H1 (cell line): ENCODE results near the gene GALNT18. TPM values are rescaled to one million over a fixed set of nuclear protein-coding genes. Genes with fewer than 3 reads are reported as not detected.

Source experiments
- CTCF ChIA-PET: fragments of 300-600 bp; sonication (Branson Sonifier 250); formaldehyde crosslinking; loops from one replicate; lab custom pipeline; 2021; ENCODE audit not compliant: partially characterized antibody; lab: Charles Lee
- POLR2A ChIA-PET: fragments of 300-600 bp; sonication (Branson Sonifier 250); formaldehyde crosslinking; loops from one replicate; lab custom pipeline; 2021; ENCODE audit warnings: inconsistent platforms; ENCODE audit not compliant: partially characterized antibody; lab: Charles Lee
- DNase-seq, 2 experiments: peaks; one replicate each; pipeline versions ENCODE4 v3.0.0 to v3.0.0-alpha.2; 2010 to 2022; ENCODE audit warnings: low spot score in 2 of 2, low read depth in 1 of 2, mixed read lengths in 1 of 2
- FAIRE-seq: peaks from 2 replicates; lab custom pipeline; 2011; peaks lifted over from hg19 to GRCh38; lab: Jason Lieb, UNC
- H2AFZ ChIP-seq: 2 replicates; pipeline ENCODE4 v1.8.1; 2012; ENCODE audit warnings: low read length, inconsistent platforms
- H2AK5ac ChIP-seq: 2 replicates; pipeline ENCODE4 v1.6.1; 2013; ENCODE audit warnings: low read depth, low read length
- H2BK120ac ChIP-seq: replicated peaks from 2 replicates; pipeline ENCODE3; 2013; ENCODE audit warnings: low read depth, low read length, inconsistent platforms
- H2BK12ac ChIP-seq: 2 replicates; pipeline ENCODE4 v1.6.1; 2013; ENCODE audit warnings: low read depth, low read length
- H2BK15ac ChIP-seq: 2 replicates; pipeline ENCODE4 v1.6.1; 2013; ENCODE audit warnings: low read length
- H2BK20ac ChIP-seq: 2 replicates; pipeline ENCODE4 v1.6.1; 2013; ENCODE audit warnings: low read length
- H2BK5ac ChIP-seq: 2 replicates; pipeline ENCODE4 v1.6.1; 2013; ENCODE audit warnings: low read depth, low read length
- H3K14ac ChIP-seq: 2 replicates; pipeline ENCODE4 v1.6.1; 2013; ENCODE audit warnings: inconsistent platforms; ENCODE audit not compliant: insufficient read length
- H3K18ac ChIP-seq: 2 replicates; pipeline ENCODE4 v1.6.1; 2013; ENCODE audit warnings: low read length; ENCODE audit errors: extremely low read depth
- H3K23ac ChIP-seq: 2 replicates; pipeline ENCODE4 v1.6.1; 2013; ENCODE audit warnings: inconsistent platforms; ENCODE audit not compliant: insufficient read length
- H3K23me2 ChIP-seq: 2 replicates; pipeline ENCODE4 v1.6.1; 2013; ENCODE audit warnings: low read depth, low read length
- H3K27ac ChIP-seq: 2 replicates; pipeline ENCODE4 v1.6.1; 2011; ENCODE audit warnings: low read depth, low read length, inconsistent platforms
- H3K27me3 ChIP-seq, 4 experiments: replicated peaks in 1 of 4; 1 replicate in 1 of 4; 2 replicates in 3 of 4; pipeline versions ENCODE4 v1.6.1 to v1.8.1; 2011 to 2013; ENCODE audit warnings: low read length in 3 of 4, mild to moderate bottlenecking in 3 of 4, inconsistent platforms in 2 of 4, mixed read lengths in 2 of 4, moderate library complexity in 1 of 4; ENCODE audit not compliant: control insufficient read depth in 3 of 4, insufficient read depth in 3 of 4; ENCODE audit errors: extremely low read depth in 1 of 4
- H3K36me3 ChIP-seq, 4 experiments: 2 replicates each; pipeline versions ENCODE4 v1.6.1 to v1.8.1; 2011 to 2013; ENCODE audit warnings: mild to moderate bottlenecking in 4 of 4, low read length in 3 of 4, moderate library complexity in 2 of 4, control low read depth in 1 of 4, inconsistent platforms in 1 of 4; ENCODE audit not compliant: insufficient read depth in 4 of 4, control insufficient read depth in 2 of 4
- H3K4ac ChIP-seq: replicated peaks from 2 replicates; pipeline ENCODE3; 2013; ENCODE audit warnings: low read length, low read depth, mixed read lengths, inconsistent platforms; ENCODE audit not compliant: insufficient read length
- H3K4me1 ChIP-seq, 4 experiments: replicated peaks in 1 of 4; 1 replicate in 1 of 4; 2 replicates in 3 of 4; pipeline versions ENCODE4 v1.6.1 to v1.8.1; 2011 to 2013; ENCODE audit warnings: low read length in 3 of 4, inconsistent platforms in 2 of 4, mixed read lengths in 1 of 4; ENCODE audit not compliant: insufficient read depth in 4 of 4, control insufficient read depth in 3 of 4
- H3K4me2 ChIP-seq, 2 experiments: 2 replicates each; pipeline versions ENCODE4 v1.6.1 to v1.8.1; 2011 to 2013; ENCODE audit warnings: low read depth in 2 of 2, low read length in 2 of 2, control low read depth in 1 of 2, inconsistent platforms in 1 of 2, mild to moderate bottlenecking in 1 of 2; ENCODE audit not compliant: insufficient read depth in 1 of 2
- H3K4me3 ChIP-seq, 4 experiments: fragments of 200-600, 300-600 bp in 1 of 4; sonication (generic), shearing (Covaris generic), sonication (Bioruptor Twin) in 1 of 4; 2 replicates each; pipeline versions ENCODE4 v1.5.1 to v1.8.1; 2011 to 2016; ENCODE audit warnings: low read length in 4 of 4, low read depth in 3 of 4, control low read depth in 2 of 4, inconsistent platforms in 2 of 4, mild to moderate bottlenecking in 2 of 4, mixed read lengths in 1 of 4, moderate library complexity in 1 of 4; ENCODE audit not compliant: insufficient read depth in 2 of 4; ENCODE audit errors: extremely low read depth in 1 of 4
- H3K56ac ChIP-seq: replicated peaks from 2 replicates; pipeline ENCODE3; 2013; ENCODE audit warnings: low read depth, mild to moderate bottlenecking, mixed read lengths, low read length, inconsistent platforms; ENCODE audit not compliant: insufficient read length
- H3K79me1 ChIP-seq: 2 replicates; pipeline ENCODE4 v1.6.1; 2013; ENCODE audit warnings: low read depth, low read length, control low read depth
- H3K79me2 ChIP-seq, 2 experiments: 2 replicates each; pipeline versions ENCODE4 v1.6.1 to v1.8.1; 2012 to 2013; ENCODE audit warnings: low read length in 2 of 2, mild to moderate bottlenecking in 2 of 2, inconsistent platforms in 1 of 2; ENCODE audit not compliant: insufficient read depth in 2 of 2, control insufficient read depth in 1 of 2
- H3K9ac ChIP-seq, 4 experiments: replicated peaks in 1 of 4; 1 replicate in 1 of 4; 2 replicates in 3 of 4; pipeline versions ENCODE4 v1.6.1 to v1.8.1; 2011 to 2013; ENCODE audit warnings: low read depth in 3 of 4, low read length in 3 of 4, control low read depth in 2 of 4, mild to moderate bottlenecking in 2 of 4, moderate library complexity in 2 of 4, inconsistent platforms in 1 of 4; ENCODE audit errors: extremely low read depth in 1 of 4
- H3K9me3 ChIP-seq, 2 experiments: 2 replicates each; pipeline versions ENCODE4 v1.6.1 to v1.8.1; 2012 to 2013; ENCODE audit warnings: mild to moderate bottlenecking in 2 of 2, moderate library complexity in 2 of 2, control low read depth in 1 of 2, inconsistent platforms in 1 of 2, low read depth in 1 of 2, low read length in 1 of 2, mixed read lengths in 1 of 2; ENCODE audit not compliant: insufficient read depth in 2 of 2
- H4K20me1 ChIP-seq, 2 experiments: replicated peaks in 1 of 2; 2 replicates each; pipeline versions ENCODE3 to v1.8.1; 2011 to 2013; ENCODE audit warnings: inconsistent platforms in 2 of 2, low read length in 2 of 2, mild to moderate bottlenecking in 1 of 2; ENCODE audit not compliant: insufficient read depth in 2 of 2, control insufficient read depth in 1 of 2
- H4K5ac ChIP-seq: 2 replicates; pipeline ENCODE4 v1.6.1; 2013; ENCODE audit warnings: low read length, low read depth, mixed read lengths, inconsistent platforms; ENCODE audit not compliant: insufficient read length
- H4K8ac ChIP-seq: 2 replicates; pipeline ENCODE4 v1.8.0; 2013; ENCODE audit warnings: mild to moderate bottlenecking, moderate library complexity, low read length, inconsistent platforms; ENCODE audit not compliant: insufficient read depth; ENCODE audit errors: extremely low read depth
- H4K91ac ChIP-seq: replicated peaks from 2 replicates; pipeline ENCODE3; 2013; ENCODE audit warnings: low read length, mixed read lengths, inconsistent platforms; ENCODE audit not compliant: insufficient read length
- WGBS, 2 experiments: shearing (Covaris generic) in 1 of 2; methylation state at CpG; one replicate each; pipeline versions ENCODE4 v1.1.6 to v1.1.7; 2013 to 2015; ENCODE audit warnings: low lambda C conversion rate in 2 of 2, mixed read lengths in 2 of 2, inconsistent platforms in 1 of 2, low coverage in 1 of 2, missing lambda C conversion rate in 1 of 2; ENCODE audit not compliant: insufficient replicate concordance in 2 of 2, insufficient coverage in 1 of 2, insufficient read length in 1 of 2; ENCODE audit errors: extremely low coverage in 1 of 2, missing lambda C conversion rate in 1 of 2; 5-methylcytosine and 5-hydroxymethylcytosine counted together
- polyA plus RNA-seq, 7 experiments: library from polyadenylated mRNA; depleted of rRNA in 3 of 7; stranded (reverse) in 5 of 7; unstranded in 2 of 7; fragments of >200 nt in 5 of 7; fragments of 200-250 nt in 2 of 7; gene quantifications; 1 replicate in 5 of 7; 2 replicates in 1 of 7; 4 replicates in 1 of 7; pipeline versions ENCODE4 v1.2.1 to v1.2.3, GENCODE V29; 2011 to 2013; ENCODE audit warnings: missing spikeins in 2 of 7, mixed read lengths in 2 of 7
- total RNA-seq: library from RNA; stranded (reverse); fragmentation: NEBNext Ultra II Directional; extraction: Animal tissue kit (Norgen Biotek cat#: 25700); gene quantifications from 2 replicates; pipeline ENCODE4 v1.2.1, GENCODE V29; 2021

The GALNT18 gene
- total and polyA plus RNA-seq, 2 of the 8 experiments (the other 6 are each of a cell fraction or from before 2014, with no cell fraction given), result 6.0 to 9.4 TPM

- Histone ChIP-seq H2BK20ac (no peak overlapping the region), H3K23me2 (no peaks in the 10 kb centered on the region), H3K9ac (no peak overlapping the region), H2AFZ (no peak overlapping the region), H2BK120ac (no peak overlapping the region), H3K4ac (no peak overlapping the region), H3K4me2 (no peak overlapping the region), H4K5ac (no peak overlapping the region), H3K79me1 (no peaks in the 10 kb centered on the region), H2BK12ac (no peak overlapping the region), H3K14ac (no peak overlapping the region), H4K8ac (no peak overlapping the region), H2AK5ac (no peak overlapping the region), H3K56ac (no peak overlapping the region), H3K18ac (no peak overlapping the region), H3K23ac (no peak overlapping the region), H3K27me3 (no peaks in the 10 kb centered on the region), H3K4me1 (peaks cover 1 to 8% (median 2%) of the 10 kb centered on the region in 4 experiments; a peak in 3 of 7 replicates), H3K9me3 (peaks cover 3 to 12% of the 10 kb centered on the region in 2 experiments; a peak in 2 of 4 replicates), H4K20me1 (no peaks in the 10 kb centered on the region), H3K79me2 (no peaks in the 10 kb centered on the region), H2BK5ac (no peak overlapping the region), H4K91ac (no peak overlapping the region), H2BK15ac (no peak overlapping the region), H3K27ac (no peak overlapping the region), H3K4me3 (no peak overlapping the region), H3K36me3 (no peaks in the 10 kb centered on the region)
- POLR2A ChIA-PET, result no interaction called here
- CTCF ChIA-PET, result interaction anchor here (0.6 to 1.7 kb wide), 8 partner anchors 9 to 665 kb away, joined by 3 to 5 read pairs (median 3); no protein-coding TSS in a partner anchor
- FAIRE-seq, result no peak
- DNase-seq, result no peak
- 65% methylated on average over 3 of the region's 3 CpGs; no CpG with 5 or more reads in 1 of the 2 experiments for WGBS, 2 experiments
Measured at GRCh38 chr11:11667056-11667455, 45.3 kb upstream of the GALNT18 start.
